Spleen (tissue), 11 donors: ENCODE measurements around the gene NDUFS8. TPM values are rescaled to one million over a fixed set of nuclear protein-coding genes. Genes with fewer than 3 reads are reported as not detected.

Experiments used
- DNase-seq: peaks from one replicate; pipeline ENCODE4 v3.0.0-alpha.2; 2020
- H3K27ac ChIP-seq, 8 donors: fragments of 200-600 bp; sonication (generic) in 7 of 8; 1 replicate in 4 of 8; 2 replicates in 4 of 8; pipeline versions ENCODE4 v1.5.0 to v1.8.0; 2016 to 2021; ENCODE audit warnings: inconsistent platforms in 4 of 8, mild to moderate bottlenecking in 4 of 8, moderate library complexity in 1 of 8
- H3K27me3 ChIP-seq, 7 donors: fragments of 200-600 bp; sonication (generic) in 6 of 7; replicated peaks in 1 of 7; 1 replicate in 4 of 7; 2 replicates in 3 of 7; pipeline versions ENCODE4 v1.5.0 to v1.8.0; 2016 to 2021; ENCODE audit warnings: inconsistent platforms in 3 of 7, mild to moderate bottlenecking in 1 of 7
- H3K36me3 ChIP-seq, 6 donors: fragments of 200-600 bp; sonication (generic) in 5 of 6; 1 replicate in 4 of 6; 2 replicates in 2 of 6; pipeline versions ENCODE4 v1.5.0 to v1.8.0; 2016 to 2021; ENCODE audit warnings: inconsistent platforms in 2 of 6
- H3K4me1 ChIP-seq, 6 donors: fragments of 200-600 bp; sonication (generic) in 5 of 6; 1 replicate in 3 of 6; 2 replicates in 3 of 6; pipeline versions ENCODE4 v1.5.0 to v1.8.0; 2016 to 2021; ENCODE audit warnings: inconsistent platforms in 3 of 6
- H3K4me3 ChIP-seq, 8 donors: fragments of 200-600 bp; sonication (generic) in 7 of 8; 1 replicate in 4 of 8; 2 replicates in 4 of 8; pipeline versions ENCODE4 v1.5.0 to v1.8.0; 2016 to 2021; ENCODE audit warnings: inconsistent platforms in 4 of 8, mild to moderate bottlenecking in 4 of 8, moderate library complexity in 2 of 8
- H3K9me3 ChIP-seq, 8 donors: fragments of 200-600 bp; sonication (generic) in 7 of 8; 1 replicate in 4 of 8; 2 replicates in 4 of 8; pipeline versions ENCODE4 v1.5.0 to v1.8.0; 2016 to 2021; ENCODE audit warnings: inconsistent platforms in 4 of 8
- CTCF ChIP-seq, 11 experiments: fragments of 200-600 bp in 7 of 11; fragments of 450-650 bp in 4 of 11; sonication (generic) in 4 of 11; IDR thresholded peaks in 8 of 11; conservative IDR thresholded peaks in 3 of 11; 1 replicate in 7 of 11; 2 replicates in 4 of 11; pipeline versions ENCODE4 v1.4.0 to v1.8.0; 2016 to 2021; ENCODE audit warnings: antibody characterized with exemption in 11 of 11, inconsistent platforms in 4 of 11, mild to moderate bottlenecking in 1 of 11
- POLR2A ChIP-seq, 3 donors: fragments of 450-650 bp; IDR thresholded peaks; one replicate each; pipeline ENCODE4 v1.5.1; 2017; ENCODE audit warnings: antibody characterized with exemption in 3 of 3, mild to moderate bottlenecking in 1 of 3
- POLR2AphosphoS5 ChIP-seq, 3 donors: sonication (generic); formaldehyde crosslinking; IDR thresholded peaks; one replicate each; pipeline ENCODE4 v1.5.1; 2017; ENCODE audit warnings: antibody characterized with exemption in 3 of 3
- WGBS, 5 donors: extraction: QIAGEN DNeasy Blood & Tissue Kit in 3 of 5; methylation state at CpG; one replicate each; pipeline versions ENCODE4 v1.1.5 to v1.1.7; 2013 to 2018; 5-methylcytosine and 5-hydroxymethylcytosine counted together
- intact Hi-C: fragments of 100-400 bp; cut with DNase I; formaldehyde crosslinking; loops from one replicate; pipeline ENCODE4 v1.15.0; 2023; ENCODE audit warnings: low total_unique reads
- polyA plus RNA-seq, 3 donors: library from polyadenylated mRNA; stranded (reverse); fragments of 200-250 nt; gene quantifications; one replicate each; pipeline ENCODE4 v1.2.1, GENCODE V29; 2013
- total RNA-seq, 7 donors: library from RNA; depleted of rRNA in 3 of 7; stranded (reverse); fragments of >200 nt in 3 of 7; fragmentation: NEBNext Ultra II Directional in 4 of 7; extraction: Animal tissue kit (Norgen Biotek cat#: 25700) in 4 of 7; gene quantifications; one replicate each; pipeline versions ENCODE4 v1.1.0 to v1.2.1, GENCODE V29; 2016 to 2021
- donor health status: healthy with polysubstance abuse.
- donor health status: DM: no; HTN: no; CAD: no; lungs with moderate emphysema.
- donor health status: DM: no; HTN: no; CAD: no.
- donor health status: Bipolar disorder and iron deficiency.
- donor health status: healthy.
- donor health status: DM: no; HTN: no; CAD: no.
- donor health status: DM: yes; HTN: yes; CAD: no.

The NDUFS8 gene
- total and polyA plus RNA-seq, 10 donors, result 75.4 to 132 (median 95.1) TPM

DNA sequence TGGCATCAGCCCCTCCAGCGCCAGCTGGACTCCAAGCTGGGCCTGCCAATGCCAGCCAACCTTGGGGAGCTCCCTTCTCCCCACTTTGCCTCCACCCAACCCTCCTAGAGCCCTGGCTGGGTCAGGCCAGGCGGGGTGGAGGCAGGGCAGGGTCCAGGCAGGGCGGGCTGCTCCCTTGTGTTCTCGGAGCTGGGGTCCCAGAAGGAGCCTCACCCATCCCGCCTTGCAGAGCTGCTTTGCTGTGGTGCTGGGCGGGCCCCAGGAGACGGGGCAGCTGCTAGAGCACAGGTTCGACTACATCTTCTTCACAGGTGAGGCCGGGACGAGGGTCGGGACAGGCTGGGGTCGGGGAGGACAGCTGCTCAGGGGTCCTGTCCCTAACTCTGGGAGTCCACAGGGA lies 11.0 kb upstream of the NDUFS8 start:
- peaks cover 0 to 97% (median 13%) of the 10 kb centered on the region in 6 donors for H3K36me3 ChIP-seq
- H3K27me3 ChIP-seq, result no peaks in the 10 kb centered on the region
- H3K27ac ChIP-seq, result no peak overlapping the region
- H3K9me3 ChIP-seq, result peaks cover 0 to 4% (median 0%) of the 10 kb centered on the region in 8 donors
- intact Hi-C loops, result no loop called here
- H3K4me3 ChIP-seq, result no peak overlapping the region
- TF ChIP-seq POLR2AphosphoS5 (IDR thresholded peaks at IDR 0.05), result no peak
- TF ChIP-seq CTCF (IDR thresholded peaks at IDR 0.05 in 8 of 11, conservative IDR thresholded peaks at IDR 0.05 in 3 of 11), result no peak
- TF ChIP-seq POLR2A (IDR thresholded peaks at IDR 0.05), result no peak
- DNase-seq, result no peak
- WGBS, 5 donors, result 81 to 93% (median 90%) methylated on average over 5 to 12 of the region's 12 CpGs
- H3K4me1 ChIP-seq, result peaks cover 0 to 29% (median 14%) of the 10 kb centered on the region in 6 donors

DNA sequence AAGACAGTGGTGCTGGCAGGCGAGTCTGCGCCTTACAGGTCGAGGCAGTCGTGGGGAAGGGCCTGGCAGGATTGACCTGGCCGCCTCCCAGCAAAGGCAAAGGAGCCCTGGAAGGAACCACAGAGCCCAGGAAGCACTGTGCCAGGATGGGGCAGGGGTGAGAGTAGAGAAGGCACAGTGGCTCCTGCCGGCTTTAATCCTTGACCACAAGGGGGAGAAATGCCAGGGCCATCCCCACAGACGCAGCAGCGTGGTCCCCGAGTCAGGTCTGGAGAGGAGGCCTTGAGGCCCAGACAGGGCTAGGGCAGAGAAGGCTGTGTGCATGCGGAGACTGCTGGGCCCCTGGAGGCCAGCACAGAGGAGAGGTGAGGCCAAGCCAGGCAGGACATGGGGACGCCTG lies 9.9 kb upstream of the NDUFS8 start:
- peaks cover 0 to 21% (median 8%) of the 10 kb centered on the region in 6 donors for H3K4me1 ChIP-seq
- peaks cover 0 to 99% (median 20%) of the 10 kb centered on the region in 6 donors for H3K36me3 ChIP-seq
- peak in 3 of 11 experiments; percentile 8 to 14 (median 14) for TF ChIP-seq CTCF (IDR thresholded peaks at IDR 0.05 in 8 of 11, conservative IDR thresholded peaks at IDR 0.05 in 3 of 11)
- TF ChIP-seq POLR2AphosphoS5 (IDR thresholded peaks at IDR 0.05), result no peak
- no peak for DNase-seq
- intact Hi-C loops, result no loop called here
- no peaks in the 10 kb centered on the region for H3K27me3 ChIP-seq
- no peak overlapping the region for H3K4me3 ChIP-seq
- peaks cover 0 to 11% (median 0%) of the 10 kb centered on the region in 8 donors for H3K9me3 ChIP-seq
- 56 to 69% (median 64%) methylated on average over 11 of the region's 11 CpGs for WGBS, 5 donors
- no peak overlapping the region for H3K27ac ChIP-seq

DNA sequence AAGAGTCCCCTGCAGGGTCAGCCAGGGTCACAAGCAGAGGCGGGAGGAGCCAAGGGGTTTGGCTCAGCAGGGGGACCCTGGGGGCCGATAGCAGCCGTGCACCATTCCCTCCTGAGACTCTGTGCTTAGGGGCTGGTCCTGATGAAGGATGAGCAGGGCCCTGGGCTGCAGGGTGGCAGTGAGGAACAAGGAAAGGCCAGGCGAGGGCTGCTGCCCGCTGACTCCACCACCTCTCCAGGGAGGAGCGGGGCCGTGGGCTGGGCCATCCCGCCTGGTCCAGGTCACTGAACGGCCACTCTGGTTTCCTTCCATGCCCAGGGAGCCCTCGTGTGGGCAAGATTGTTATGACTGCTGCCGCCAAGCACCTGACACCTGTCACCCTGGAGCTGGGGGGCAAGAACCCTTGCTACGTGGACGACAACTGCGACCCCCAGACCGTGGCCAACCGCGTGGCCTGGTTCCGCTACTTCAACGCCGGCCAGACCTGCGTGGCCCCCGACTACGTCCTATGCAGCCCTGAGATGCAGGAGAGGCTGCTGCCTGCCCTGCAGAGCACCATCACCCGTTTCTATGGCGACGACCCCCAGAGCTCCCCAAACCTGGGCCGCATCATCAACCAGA lies 9.2 kb upstream of the NDUFS8 start:
- H3K27me3 ChIP-seq, result no peaks in the 10 kb centered on the region
- 73 to 86% (median 79%) methylated on average over 13 to 27 of the region's 27 CpGs for WGBS, 5 donors
- intact Hi-C loops, result no loop called here
- H3K36me3 ChIP-seq, result peaks cover 0 to 99% (median 20%) of the 10 kb centered on the region in 6 donors
- H3K4me1 ChIP-seq, result peaks cover 0 to 21% (median 8%) of the 10 kb centered on the region in 6 donors
- no peak for DNase-seq
- H3K4me3 ChIP-seq, result no peak overlapping the region
- H3K27ac ChIP-seq, result no peak overlapping the region
- TF ChIP-seq POLR2AphosphoS5 (IDR thresholded peaks at IDR 0.05) (no peak), CTCF (IDR thresholded peaks at IDR 0.05 in 8 of 11, conservative IDR thresholded peaks at IDR 0.05 in 3 of 11) (peak in 3 of 11 experiments; percentile 8 to 24 (median 18))
- peaks cover 0 to 11% (median 0%) of the 10 kb centered on the region in 8 donors for H3K9me3 ChIP-seq

DNA sequence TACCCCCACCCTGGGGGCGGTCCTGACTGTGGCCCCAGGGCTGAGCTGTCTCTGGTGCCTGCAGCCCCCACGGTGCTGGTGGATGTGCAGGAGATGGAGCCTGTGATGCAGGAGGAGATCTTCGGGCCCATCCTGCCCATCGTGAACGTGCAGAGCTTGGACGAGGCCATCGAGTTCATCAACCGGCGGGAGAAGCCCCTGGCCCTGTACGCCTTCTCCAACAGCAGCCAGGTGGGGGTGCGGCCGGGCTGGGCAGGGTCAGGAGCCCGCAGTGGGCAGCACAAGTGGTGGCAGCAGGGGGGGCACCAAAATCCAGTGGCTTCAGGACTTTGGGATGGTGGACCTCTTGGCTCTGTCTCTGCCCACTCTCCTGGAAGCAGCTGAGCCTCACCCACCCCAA lies 8.0 kb upstream of the NDUFS8 start:
- DNase-seq, result no peak
- WGBS, 5 donors, result 88 to 95% (median 91%) methylated on average over 12 to 13 of the region's 13 CpGs
- no peak for TF ChIP-seq POLR2AphosphoS5 (IDR thresholded peaks at IDR 0.05)
- TF ChIP-seq CTCF (IDR thresholded peaks at IDR 0.05 in 8 of 11, conservative IDR thresholded peaks at IDR 0.05 in 3 of 11), result no peak
- TF ChIP-seq POLR2A (IDR thresholded peaks at IDR 0.05), result no peak
- Histone ChIP-seq H3K4me1 (peaks cover 0 to 12% (median 5%) of the 10 kb centered on the region in 6 donors), H3K27me3 (no peaks in the 10 kb centered on the region), H3K27ac (no peak overlapping the region), H3K9me3 (peaks cover 0 to 11% (median 0%) of the 10 kb centered on the region in 8 donors), H3K4me3 (no peak overlapping the region), H3K36me3 (peaks cover 0 to 100% (median 20%) of the 10 kb centered on the region in 6 donors)
- intact Hi-C loops, result no loop called here
